Stimulated activated CD4-positive, alpha-beta T cell treated with anti-CD3 and anti-CD28 coated beads, Interleukin-1b, Interleukin-23, amount 100 ng/mL, for 24 hours (primary cell): ENCODE measurements around the gene NAA16.
"Not testable (repeated sequence)": the region's sequence is repeated elsewhere in the genome, so short reads cannot be mapped to it uniquely, and the experiment has no call there.

Experiments used
- DNase-seq, 4 experiments: peaks; one replicate each; pipeline ENCODE4 v3.0.0-alpha.2; 2020; ENCODE audit warnings: low read depth in 4 of 4, low spot score in 1 of 4

Gene NAA16

GRCh38 chr13:41405367-41405766, 94.3 kb downstream of the NAA16 start:
- no peak for DNase-seq

GRCh38 chr13:41407380-41407779, 96.3 kb downstream of the NAA16 start:
- no peak for DNase-seq

GRCh38 chr13:41408121-41408520, 97.1 kb downstream of the NAA16 start:
- no peak for DNase-seq

- DNase-seq, result no peak
Measured at GRCh38 chr13:41408746-41409145, 97.7 kb downstream of the NAA16 start.

GRCh38 chr13:41409611-41410010, 98.5 kb downstream of the NAA16 start:
- DNase-seq, result no peak

GRCh38 chr13:41411060-41411459, 100.0 kb downstream of the NAA16 start:
- no peak for DNase-seq

- no peak for DNase-seq
Measured at GRCh38 chr13:41411522-41411921, 100.5 kb downstream of the NAA16 start.

- DNase-seq, result no peak
Measured at GRCh38 chr13:41413872-41414271, 102.8 kb downstream of the NAA16 start.

- DNase-seq, result no peak
Measured at GRCh38 chr13:41416276-41416675, 105.2 kb downstream of the NAA16 start.

- no peak for DNase-seq
Measured at GRCh38 chr13:41418027-41418426, 107.0 kb downstream of the NAA16 start.

- no peak for DNase-seq
Measured at GRCh38 chr13:41418731-41419130, 107.7 kb downstream of the NAA16 start.

- no peak for DNase-seq
Measured at GRCh38 chr13:41419206-41419605, 108.1 kb downstream of the NAA16 start.

GRCh38 chr13:41420146-41420545, 109.1 kb downstream of the NAA16 start:
- DNase-seq, result no peak

GRCh38 chr13:41421330-41421729, 110.3 kb downstream of the NAA16 start:
- DNase-seq, result not testable (repeated sequence)

GRCh38 chr13:41421983-41422382, 110.9 kb downstream of the NAA16 start:
- not testable (repeated sequence) for DNase-seq

- DNase-seq, result not testable (repeated sequence)
Measured at GRCh38 chr13:41423259-41423658, 112.2 kb downstream of the NAA16 start.

- not testable (repeated sequence) for DNase-seq
Measured at GRCh38 chr13:41424675-41425074, 113.6 kb downstream of the NAA16 start.

GRCh38 chr13:41426047-41426446, 115.0 kb downstream of the NAA16 start:
- DNase-seq, result no peak
